Measurements from ENCODE around the gene CCDC157. TPM values are rescaled to one million over a fixed set of nuclear protein-coding genes. Genes with fewer than 3 reads are reported as not detected.
A peak's percentile ranks its signal among the peaks of the same experiment; 100 is the strongest.
"Not testable (repeated sequence)": the region's sequence is repeated elsewhere in the genome, so short reads cannot be mapped to it uniquely, and the experiment has no call there.

CCDC157 gene
- total and polyA plus RNA-seq, 4 donors, result 4.2 to 10.1 (median 7.8) TPM

DNA sequence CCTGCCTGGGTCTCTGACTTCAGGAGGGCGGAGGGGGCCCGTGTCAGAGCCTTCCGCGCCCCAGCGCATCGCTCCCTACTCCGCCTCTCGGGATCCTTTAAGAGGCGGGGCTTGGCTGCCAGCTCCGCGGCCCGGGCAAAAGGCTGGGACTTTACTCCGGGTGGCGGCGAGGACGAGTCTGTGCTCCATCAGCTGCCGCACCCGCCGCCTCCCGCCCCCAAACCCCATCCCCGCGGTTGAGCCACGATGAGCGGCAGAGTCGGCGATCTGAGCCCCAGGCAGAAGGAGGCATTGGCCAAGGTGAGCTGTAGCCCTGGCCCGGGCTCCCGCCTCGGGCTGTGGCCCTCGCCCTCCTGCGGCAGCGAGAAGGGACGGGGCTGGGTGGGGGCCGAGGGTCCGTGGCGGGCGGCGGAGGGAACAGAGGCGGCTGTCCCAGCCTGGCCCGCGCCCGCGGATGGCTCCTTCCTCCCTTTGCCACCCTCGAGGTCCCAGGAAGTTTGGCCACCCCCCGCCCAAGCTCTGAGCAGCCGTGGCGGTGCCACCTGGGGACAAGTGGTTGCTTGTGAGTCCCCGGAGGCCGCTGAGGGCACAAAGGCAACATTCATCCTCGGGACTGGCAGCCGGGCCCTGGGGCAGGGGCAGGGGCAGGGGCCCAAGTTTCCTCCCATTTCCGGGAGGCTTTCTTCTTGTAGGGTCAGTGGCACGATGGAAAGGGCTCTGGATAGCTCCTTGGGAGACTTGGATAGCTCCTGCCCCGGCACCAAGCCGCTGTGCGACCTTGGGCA lies 40.3 kb downstream of the CCDC157 start, which contains the start of gene SEC14L2:
Gene SEC14L2, plus strand, starts transcription at position 148 of the 785 bp plus-strand sequence. Its CDS starts 99 bp downstream, at position 247.
- H3K4me1 ChIP-seq (ENCODE audit: control insufficient read depth, insufficient read depth, low read length), result peaks cover 44% of the 10 kb centered on the region
- H3K27ac ChIP-seq (ENCODE audit: low read depth, low read length), result peak within 1 kb of the TSS; percentile 57
- peak in 2 of 6 donors; percentile 84 for DNase-seq (ENCODE audit: low read depth in 4 of 6, low spot score in 6 of 6)
- WGBS (ENCODE audit: insufficient coverage), result under 1% methylated on average over 56 of the region's 56 CpGs
- peaks cover 13% of the 10 kb centered on the region for H3K36me3 ChIP-seq (ENCODE audit: control insufficient read depth, insufficient read depth, low read length)
- no peaks in the 10 kb centered on the region for H3K27me3 ChIP-seq (ENCODE audit: control insufficient read depth, insufficient read depth, low read length)
- peak within 1 kb of the TSS; percentile 66 for H3K4me3 ChIP-seq (ENCODE audit: low read depth, low read length)
- no peaks in the 10 kb centered on the region for H3K9me3 ChIP-seq (ENCODE audit: control insufficient read depth, insufficient read depth, low read length)

DNA sequence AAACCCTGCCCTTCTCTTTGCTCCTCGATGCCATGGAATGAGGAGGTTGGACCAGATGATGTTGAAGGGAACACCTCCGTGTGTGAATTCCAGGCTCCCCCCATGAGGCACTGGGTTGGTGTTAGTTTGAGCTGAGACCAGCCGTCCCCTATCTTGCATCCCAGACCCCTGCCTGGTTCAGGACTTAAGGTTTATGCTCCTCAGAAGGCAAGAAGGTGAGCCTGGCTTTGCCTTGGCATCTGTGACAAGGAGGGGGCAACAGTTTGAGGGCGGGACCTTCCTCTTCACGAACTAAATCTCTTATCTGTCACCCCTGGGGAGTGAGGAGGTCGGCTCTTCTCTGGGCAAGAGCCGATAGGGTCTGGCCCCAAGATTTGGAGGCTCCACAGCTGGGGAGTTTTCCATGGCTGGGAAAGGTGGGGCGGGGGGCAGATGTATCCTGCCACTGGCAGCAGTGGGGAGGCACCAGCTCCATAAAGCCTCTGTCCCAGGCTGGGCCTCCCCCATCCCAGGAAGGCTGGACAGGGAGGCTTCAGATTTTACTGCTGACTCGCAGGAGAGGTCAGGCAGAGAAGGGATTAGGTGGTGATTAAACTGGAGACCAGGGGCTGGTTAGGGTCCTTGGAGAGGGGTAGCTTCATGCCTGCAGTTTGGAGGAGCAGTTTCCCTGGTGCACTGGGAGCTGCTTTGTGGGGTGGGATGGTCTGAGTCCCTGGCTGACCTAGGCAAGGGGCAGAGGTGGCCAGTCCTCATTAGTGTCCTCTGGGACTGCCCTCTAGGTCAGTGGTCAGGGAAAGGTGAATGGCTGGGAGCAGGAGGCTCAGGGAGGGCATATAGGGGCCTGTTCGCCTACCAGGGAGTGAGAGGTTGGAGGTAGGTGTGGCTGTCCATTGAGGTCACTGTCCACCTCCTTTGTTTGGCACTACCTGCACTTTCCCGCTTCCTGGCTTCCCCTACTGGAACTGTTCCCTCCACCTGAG lies 41.1 kb downstream of the CCDC157 start:
- H3K4me1 ChIP-seq (ENCODE audit: control insufficient read depth, insufficient read depth, low read length), result peaks cover 42% of the 10 kb centered on the region
- H3K9me3 ChIP-seq (ENCODE audit: control insufficient read depth, insufficient read depth, low read length), result no peaks in the 10 kb centered on the region
- peak overlapping the region; percentile 57 for H3K27ac ChIP-seq (ENCODE audit: low read depth, low read length)
- no peaks in the 10 kb centered on the region for H3K27me3 ChIP-seq (ENCODE audit: control insufficient read depth, insufficient read depth, low read length)
- WGBS (ENCODE audit: insufficient coverage), result 37% methylated on average over 9 of the region's 11 CpGs
- DNase-seq (ENCODE audit: low read depth in 4 of 6, low spot score in 6 of 6), result no peak
- H3K4me3 ChIP-seq (ENCODE audit: low read depth, low read length), result peak overlapping the region; percentile 66
- peaks cover 20% of the 10 kb centered on the region for H3K36me3 ChIP-seq (ENCODE audit: control insufficient read depth, insufficient read depth, low read length)

DNA sequence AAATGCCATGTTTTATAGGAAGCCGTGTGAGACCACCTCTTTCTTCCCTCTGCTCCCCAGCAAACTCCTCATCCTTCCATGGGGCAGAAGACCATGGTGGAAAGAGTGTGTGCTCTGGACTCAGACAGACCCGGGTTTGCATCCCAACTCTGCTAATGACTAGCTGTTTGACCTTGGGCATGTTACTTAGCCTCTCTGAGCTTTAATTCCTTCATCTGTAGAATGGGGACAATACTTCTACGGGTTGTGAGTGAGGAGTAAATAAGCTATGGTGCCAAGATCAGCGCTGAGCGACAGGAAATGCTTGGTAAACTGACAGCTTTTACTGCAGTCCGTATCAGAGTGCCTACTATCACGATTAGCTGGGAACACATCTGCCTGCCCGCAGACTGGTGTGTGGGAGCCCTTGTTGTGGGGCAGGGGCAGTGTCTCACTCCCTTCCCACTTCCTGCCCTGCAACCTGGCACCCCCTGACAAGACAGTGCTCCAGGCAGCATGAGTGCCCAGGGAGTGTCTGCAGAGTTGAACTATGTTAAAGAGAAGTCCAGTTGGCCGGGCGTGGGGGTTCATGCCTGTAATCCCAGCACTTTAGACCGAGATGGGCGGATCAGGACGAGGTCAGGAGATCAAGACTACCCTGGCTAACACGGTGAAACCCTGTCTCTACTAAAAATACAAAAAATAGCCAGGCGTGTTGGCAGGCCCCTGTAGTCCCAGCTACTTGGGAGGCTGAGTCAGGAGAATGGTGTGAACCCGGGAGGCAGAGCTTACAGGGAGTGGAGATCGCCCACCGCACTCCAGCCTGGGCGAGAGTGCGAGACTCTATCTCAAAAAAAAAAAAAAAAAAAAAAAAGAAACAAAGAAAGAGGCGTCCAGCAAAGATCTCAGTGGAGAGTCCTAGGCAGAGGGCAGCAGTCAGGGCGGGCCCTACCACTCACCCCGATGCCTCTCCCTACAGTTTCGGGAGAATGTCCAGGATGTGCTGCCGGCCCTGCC lies 42.2 kb downstream of the CCDC157 start:
- Histone ChIP-seq H3K36me3 (ENCODE audit: control insufficient read depth, insufficient read depth, low read length) (peaks cover 26% of the 10 kb centered on the region), H3K27me3 (ENCODE audit: control insufficient read depth, insufficient read depth, low read length) (no peaks in the 10 kb centered on the region), H3K4me1 (ENCODE audit: control insufficient read depth, insufficient read depth, low read length) (peaks cover 37% of the 10 kb centered on the region), H3K4me3 (ENCODE audit: low read depth, low read length) (no peak overlapping the region), H3K27ac (ENCODE audit: low read depth, low read length) (no peak overlapping the region), H3K9me3 (ENCODE audit: control insufficient read depth, insufficient read depth, low read length) (no peaks in the 10 kb centered on the region)
- 83% methylated on average over 10 of the region's 25 CpGs for WGBS (ENCODE audit: insufficient coverage)
- DNase-seq (ENCODE audit: low read depth in 4 of 6, low spot score in 6 of 6), result no peak

DNA sequence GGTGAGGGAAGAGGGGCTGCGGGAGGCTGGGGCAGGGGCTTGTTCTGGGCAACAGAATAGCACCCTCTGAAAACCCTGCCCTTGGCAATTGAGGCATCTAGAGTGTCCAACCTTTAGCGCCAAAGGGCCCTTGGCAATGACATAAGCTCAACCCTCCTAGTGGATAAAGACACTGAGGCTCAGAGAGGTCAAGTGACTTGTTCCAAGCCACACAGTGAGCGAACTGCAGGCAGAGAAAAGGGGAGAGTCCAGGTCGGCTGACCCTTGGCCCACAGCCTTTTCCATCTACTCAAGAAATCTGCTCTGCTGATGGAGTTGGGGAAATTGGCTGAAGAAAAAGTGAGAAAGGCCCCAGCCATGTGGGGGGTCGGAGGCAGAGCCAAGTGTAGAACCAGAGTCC lies 42.9 kb downstream of the CCDC157 start:
- Histone ChIP-seq H3K36me3 (ENCODE audit: control insufficient read depth, insufficient read depth, low read length) (peaks cover 26% of the 10 kb centered on the region), H3K4me1 (ENCODE audit: control insufficient read depth, insufficient read depth, low read length) (peaks cover 37% of the 10 kb centered on the region), H3K9me3 (ENCODE audit: control insufficient read depth, insufficient read depth, low read length) (no peaks in the 10 kb centered on the region), H3K27me3 (ENCODE audit: control insufficient read depth, insufficient read depth, low read length) (no peaks in the 10 kb centered on the region), H3K4me3 (ENCODE audit: low read depth, low read length) (no peak overlapping the region), H3K27ac (ENCODE audit: low read depth, low read length) (no peak overlapping the region)
- WGBS (ENCODE audit: insufficient coverage), result 86% methylated on average over 4 of the region's 5 CpGs
- DNase-seq (ENCODE audit: low read depth in 4 of 6, low spot score in 6 of 6), result no peak

DNA sequence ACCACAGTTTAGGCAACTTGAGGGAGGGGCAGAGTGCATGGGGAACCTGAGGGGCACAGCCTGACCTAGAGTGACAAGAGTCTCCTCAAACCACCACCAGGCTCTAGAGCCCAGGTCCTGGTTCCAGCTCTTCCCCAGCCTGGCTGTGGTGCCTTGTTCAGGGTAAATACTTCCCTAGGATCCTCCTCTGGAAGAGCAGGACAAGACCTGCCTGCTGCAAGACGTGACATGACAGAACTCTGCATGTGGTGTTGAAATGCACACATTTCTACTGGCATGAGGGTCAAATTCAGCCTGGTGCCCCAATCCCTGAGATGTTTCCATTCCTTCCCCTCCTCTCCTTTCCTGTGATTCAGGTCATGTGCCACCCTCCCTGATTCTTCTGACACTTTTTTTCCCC lies 43.4 kb downstream of the CCDC157 start:
- H3K4me3 ChIP-seq (ENCODE audit: low read depth, low read length), result no peak overlapping the region
- no peaks in the 10 kb centered on the region for H3K9me3 ChIP-seq (ENCODE audit: control insufficient read depth, insufficient read depth, low read length)
- H3K27me3 ChIP-seq (ENCODE audit: control insufficient read depth, insufficient read depth, low read length), result no peaks in the 10 kb centered on the region
- no peak overlapping the region for H3K27ac ChIP-seq (ENCODE audit: low read depth, low read length)
- H3K4me1 ChIP-seq (ENCODE audit: control insufficient read depth, insufficient read depth, low read length), result peaks cover 37% of the 10 kb centered on the region
- H3K36me3 ChIP-seq (ENCODE audit: control insufficient read depth, insufficient read depth, low read length), result peaks cover 26% of the 10 kb centered on the region
- WGBS (ENCODE audit: insufficient coverage), result 56% methylated on average over 1 of the region's 1 CpG
- no peak for DNase-seq (ENCODE audit: low read depth in 4 of 6, low spot score in 6 of 6)

DNA sequence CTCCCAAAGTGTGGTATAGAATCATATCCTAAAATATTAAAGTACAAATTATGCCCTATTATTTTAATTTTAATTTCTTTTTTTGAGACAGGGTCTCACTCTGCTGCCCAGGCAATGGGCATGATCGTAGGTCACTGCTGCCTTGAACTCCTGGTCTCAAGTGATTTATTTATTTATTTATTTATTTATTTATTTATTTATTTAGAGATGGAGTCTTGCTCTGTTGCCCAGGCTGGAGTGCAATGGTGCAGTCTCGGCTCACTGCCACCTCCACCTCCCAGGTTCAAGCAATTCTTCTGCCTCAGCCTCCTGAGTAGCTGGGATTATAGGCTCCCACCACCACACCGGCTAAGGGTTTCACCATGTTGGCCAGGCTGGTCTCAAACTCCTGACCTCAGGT lies 44.2 kb downstream of the CCDC157 start:
- not testable (repeated sequence) for H3K27me3 ChIP-seq (ENCODE audit: control insufficient read depth, insufficient read depth, low read length)
- WGBS (ENCODE audit: insufficient coverage), result no CpG with 5 or more reads among the region's 3 CpGs

DNA sequence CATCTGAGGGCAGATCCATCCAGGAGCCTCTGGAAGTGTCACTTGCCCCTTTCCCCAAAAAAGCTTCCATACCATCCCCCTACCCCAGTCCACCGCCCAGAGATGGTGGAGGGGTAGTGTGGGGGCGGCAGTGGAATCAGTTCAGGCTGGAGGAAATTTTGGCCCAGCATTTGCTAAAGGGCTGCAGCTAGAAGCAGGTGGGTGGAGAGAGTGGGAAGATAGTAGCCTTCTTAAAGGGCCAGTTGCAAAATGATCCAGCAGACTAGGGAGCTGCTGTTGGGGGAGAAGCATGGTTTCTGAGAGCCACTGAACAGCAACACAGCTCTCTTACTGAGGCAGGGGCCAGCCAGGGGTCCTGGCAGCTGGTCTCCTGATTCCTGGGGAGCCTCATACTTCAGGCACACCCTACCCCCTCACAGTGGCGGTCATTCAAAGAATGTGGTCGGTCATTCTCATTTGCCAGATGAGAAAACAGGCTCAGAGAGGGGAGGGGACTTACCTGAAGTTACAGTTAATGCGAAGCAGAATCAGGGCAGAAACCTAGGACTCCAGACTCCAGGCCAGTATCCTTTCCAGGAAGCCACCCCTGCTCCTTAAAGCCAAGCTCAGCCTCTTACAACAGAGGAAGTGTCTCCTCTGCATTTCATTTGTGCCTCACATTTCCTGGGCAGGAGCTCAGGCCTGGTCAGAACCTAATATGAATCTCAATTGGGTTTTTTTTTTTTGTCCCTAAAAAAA lies 45.4 kb downstream of the CCDC157 start:
- H3K9me3 ChIP-seq (ENCODE audit: control insufficient read depth, insufficient read depth, low read length), result no peaks in the 10 kb centered on the region
- peaks cover 34% of the 10 kb centered on the region for H3K4me1 ChIP-seq (ENCODE audit: control insufficient read depth, insufficient read depth, low read length)
- no peak overlapping the region for H3K27ac ChIP-seq (ENCODE audit: low read depth, low read length)
- H3K27me3 ChIP-seq (ENCODE audit: control insufficient read depth, insufficient read depth, low read length), result no peaks in the 10 kb centered on the region
- no peak overlapping the region for H3K4me3 ChIP-seq (ENCODE audit: low read depth, low read length)
- H3K36me3 ChIP-seq (ENCODE audit: control insufficient read depth, insufficient read depth, low read length), result peaks cover 33% of the 10 kb centered on the region
- no peak for DNase-seq (ENCODE audit: low read depth in 4 of 6, low spot score in 6 of 6)
- 0% methylated on average over 1 of the region's 5 CpGs for WGBS (ENCODE audit: insufficient coverage)

More for the DNA sequence above, 44.2 kb downstream of the CCDC157 start:
- Histone ChIP-seq H3K36me3 (ENCODE audit: control insufficient read depth, insufficient read depth, low read length) (peaks cover 29% of the 10 kb centered on the region), H3K4me1 (ENCODE audit: control insufficient read depth, insufficient read depth, low read length) (peaks cover 39% of the 10 kb centered on the region)
- not testable (repeated sequence) for H3K4me3 ChIP-seq (ENCODE audit: low read depth, low read length); H3K9me3 ChIP-seq (ENCODE audit: control insufficient read depth, insufficient read depth, low read length); H3K27ac ChIP-seq (ENCODE audit: low read depth, low read length); DNase-seq (ENCODE audit: low read depth in 4 of 6, low spot score in 6 of 6)

DNA sequence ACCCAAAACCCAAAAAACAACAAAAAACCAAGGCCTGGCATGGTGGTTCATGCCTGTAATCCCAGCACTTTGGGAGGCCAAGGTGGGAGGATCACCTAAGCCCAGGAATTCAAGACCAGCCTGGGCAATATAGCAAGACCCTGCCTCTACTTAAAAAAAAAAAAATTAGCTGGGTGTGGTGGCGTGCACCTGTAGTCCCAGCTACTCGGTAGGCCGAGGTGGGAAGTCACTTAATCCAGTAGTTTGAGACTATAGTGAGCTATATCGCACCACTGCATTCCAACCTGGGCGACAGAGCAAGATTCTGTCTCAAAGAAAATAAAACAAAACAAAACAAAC lies 45.9 kb downstream of the CCDC157 start:
- not testable (repeated sequence) for H3K9me3 ChIP-seq (ENCODE audit: control insufficient read depth, insufficient read depth, low read length); DNase-seq (ENCODE audit: low read depth in 4 of 6, low spot score in 6 of 6); H3K27ac ChIP-seq (ENCODE audit: low read depth, low read length); H3K27me3 ChIP-seq (ENCODE audit: control insufficient read depth, insufficient read depth, low read length); H3K4me3 ChIP-seq (ENCODE audit: low read depth, low read length)
- Histone ChIP-seq H3K4me1 (ENCODE audit: control insufficient read depth, insufficient read depth, low read length) (peaks cover 28% of the 10 kb centered on the region), H3K36me3 (ENCODE audit: control insufficient read depth, insufficient read depth, low read length) (peaks cover 38% of the 10 kb centered on the region)
- 93% methylated on average over 3 of the region's 5 CpGs for WGBS (ENCODE audit: insufficient coverage)
